ENCODE measurements around the gene SGPP1. TPM values are rescaled to one million over a fixed set of nuclear protein-coding genes. Genes with fewer than 3 reads are reported as not detected.

Gene SGPP1
- total and polyA plus RNA-seq, 2 of the 4 experiments (the other 2 are of a cell fraction) = 8.6 to 11.1 TPM

DNA sequence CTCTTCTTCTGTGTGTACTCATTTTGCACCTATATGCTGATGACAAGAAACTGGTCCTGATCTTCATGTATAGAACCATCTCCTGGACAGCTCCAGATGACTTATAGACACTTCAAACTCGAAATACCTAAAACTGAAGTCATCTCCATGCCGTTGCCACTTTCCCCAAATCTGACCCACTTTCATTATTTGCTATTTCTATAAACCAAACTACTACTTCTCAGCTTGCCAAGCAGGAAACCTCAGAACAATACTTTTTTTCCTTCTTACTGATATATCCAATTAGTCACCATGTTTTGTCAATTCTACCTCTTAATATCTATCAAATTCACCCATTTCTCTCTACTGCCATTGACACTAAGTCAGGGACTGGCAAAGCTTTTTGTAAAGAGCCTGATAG lies 14.8 kb downstream of the SGPP1 start:
- no peaks in the 10 kb centered on the region for H3K9me1 ChIP-seq (ENCODE audit: insufficient read depth, low read length)
- ATAC-seq (ENCODE audit: low read depth) = no peak
- 0 out of 2 replicates have a peak, but pooled peaks cover 2% of the 10 kb centered on the region for H3K36me3 ChIP-seq (ENCODE audit: control insufficient read depth, insufficient read depth, low read length)

More for the DNA sequence above, 14.8 kb downstream of the SGPP1 start:
- intact Hi-C loops (cut with micrococcal nuclease) = no loop called here
- DNase-seq = no peak
- Histone ChIP-seq H3K27me3 (ENCODE audit: control insufficient read depth, insufficient read depth, low read length) (no peaks in the 10 kb centered on the region), H2BK20ac (ENCODE audit: low read depth, low read length) (no peak overlapping the region), H2BK120ac (ENCODE audit: low read depth, low read length) (no peak overlapping the region), H2AFZ (replicated peaks; ENCODE audit: low read length, poor library complexity) (no peak overlapping the region), H3K4ac (ENCODE audit: low read depth, low read length) (no peak overlapping the region), H3K56ac (ENCODE audit: extremely low read depth, insufficient read depth, low read length) (no peak overlapping the region), H4K20me1 (ENCODE audit: insufficient read depth, low read length) (no peaks in the 10 kb centered on the region; the same call in 1 of the 2 replicates), H3K4me2 (ENCODE audit: low read depth, low read length) (no peak overlapping the region), H4K5ac (ENCODE audit: low read depth, low read length) (no peak overlapping the region), H2BK15ac (ENCODE audit: low read depth, low read length) (no peak overlapping the region), H3K4me1 (ENCODE audit: control insufficient read depth, insufficient read depth, low read length) (no peaks in the 10 kb centered on the region), H3K23ac (ENCODE audit: low read depth, low read length) (no peak overlapping the region), H3K9me3 (ENCODE audit: control insufficient read depth, insufficient read depth, low read length) (peaks cover 11% of the 10 kb centered on the region), H3K14ac (replicated peaks; ENCODE audit: low read depth, low read length) (no peak overlapping the region), H4K91ac (ENCODE audit: insufficient read depth, low read depth, low read length) (no peak overlapping the region), H3K27ac (ENCODE audit: insufficient read depth, low read length) (no peak overlapping the region), H2BK5ac (ENCODE audit: low read depth, low read length, poor library complexity, severe bottlenecking) (no peak overlapping the region), H2AK9ac (replicated peaks; ENCODE audit: low read depth, low read length, poor library complexity) (no peak overlapping the region), H3K9ac (ENCODE audit: low read depth, low read length) (no peak overlapping the region), H3K18ac (ENCODE audit: low read depth, low read length) (no peak overlapping the region), H2AK5ac (ENCODE audit: low read depth, low read length) (no peak overlapping the region), H4K8ac (ENCODE audit: low read depth in 2 of 2, low read length in 2 of 2) (no peak overlapping the region), H3K79me1 (ENCODE audit: low read depth in 1 of 2, low read length in 2 of 2) (peaks cover 15 to 42% of the 10 kb centered on the region in 2 experiments), H3K4me3 (ENCODE audit: insufficient read depth, low read depth, low read length) (no peak overlapping the region)
- CTCF ChIA-PET = interaction anchor here (0.6 kb wide), 1 partner anchor 132 kb away, joined by 3 read pairs; no protein-coding TSS in a partner anchor
- dilution Hi-C loops (cut with HindIII; ENCODE audit: low sequenced_read_pairs, unreplicated experiment) = no loop called here
- POLR2A ChIA-PET (ENCODE audit: unreplicated experiment) = no interaction called here
- TF ChIP-seq SMC3 (IDR thresholded peaks at IDR 0.05; ENCODE audit: low read depth, low read length) (no peak), BHLHE40 (IDR thresholded peaks at IDR 0.05; ENCODE audit: low read depth, low read length) (no peak), NFE2L2 (IDR thresholded peaks at IDR 0.05; ENCODE audit: low read depth, low read length) (no peak), MAZ (IDR thresholded peaks at IDR 0.05; ENCODE audit: borderline replicate concordance, low read depth, low read length) (no peak), RCOR1 (IDR thresholded peaks at IDR 0.05; ENCODE audit: insufficient replicate concordance, low read length) (no peak), USF2 (IDR thresholded peaks at IDR 0.05; ENCODE audit: low read depth, low read length) (no peak), FOS (IDR thresholded peaks at IDR 0.05; ENCODE audit: low read depth, low read length) (no peak), MAFK (IDR thresholded peaks at IDR 0.05; ENCODE audit: low read depth, low read length) (no peak), RFX5 (IDR thresholded peaks at IDR 0.05; ENCODE audit: low read depth, low read length) (no peak)
- TF ChIP-seq, protein P1, sequence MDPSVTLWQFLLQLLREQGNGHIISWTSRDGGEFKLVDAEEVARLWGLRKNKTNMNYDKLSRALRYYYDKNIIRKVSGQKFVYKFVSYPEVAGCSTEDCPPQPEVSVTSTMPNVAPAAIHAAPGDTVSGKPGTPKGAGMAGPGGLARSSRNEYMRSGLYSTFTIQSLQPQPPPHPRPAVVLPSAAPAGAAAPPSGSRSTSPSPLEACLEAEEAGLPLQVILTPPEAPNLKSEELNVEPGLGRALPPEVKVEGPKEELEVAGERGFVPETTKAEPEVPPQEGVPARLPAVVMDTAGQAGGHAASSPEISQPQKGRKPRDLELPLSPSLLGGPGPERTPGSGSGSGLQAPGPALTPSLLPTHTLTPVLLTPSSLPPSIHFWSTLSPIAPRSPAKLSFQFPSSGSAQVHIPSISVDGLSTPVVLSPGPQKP (IDR thresholded peaks at IDR 0.05; ENCODE audit: borderline replicate concordance, low read depth, low read length) = no peak
- TF ChIP-seq, protein P2, sequence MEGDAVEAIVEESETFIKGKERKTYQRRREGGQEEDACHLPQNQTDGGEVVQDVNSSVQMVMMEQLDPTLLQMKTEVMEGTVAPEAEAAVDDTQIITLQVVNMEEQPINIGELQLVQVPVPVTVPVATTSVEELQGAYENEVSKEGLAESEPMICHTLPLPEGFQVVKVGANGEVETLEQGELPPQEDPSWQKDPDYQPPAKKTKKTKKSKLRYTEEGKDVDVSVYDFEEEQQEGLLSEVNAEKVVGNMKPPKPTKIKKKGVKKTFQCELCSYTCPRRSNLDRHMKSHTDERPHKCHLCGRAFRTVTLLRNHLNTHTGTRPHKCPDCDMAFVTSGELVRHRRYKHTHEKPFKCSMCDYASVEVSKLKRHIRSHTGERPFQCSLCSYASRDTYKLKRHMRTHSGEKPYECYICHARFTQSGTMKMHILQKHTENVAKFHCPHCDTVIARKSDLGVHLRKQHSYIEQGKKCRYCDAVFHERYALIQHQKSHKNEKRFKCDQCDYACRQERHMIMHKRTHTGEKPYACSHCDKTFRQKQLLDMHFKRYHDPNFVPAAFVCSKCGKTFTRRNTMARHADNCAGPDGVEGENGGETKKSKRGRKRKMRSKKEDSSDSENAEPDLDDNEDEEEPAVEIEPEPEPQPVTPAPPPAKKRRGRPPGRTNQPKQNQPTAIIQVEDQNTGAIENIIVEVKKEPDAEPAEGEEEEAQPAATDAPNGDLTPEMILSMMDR (conservative IDR thresholded peaks at IDR 0.05; ENCODE audit: low read depth, low read length) = no peak
- BruUV-seq (replicated peaks) = no TSS peak
- WGBS, 2 experiments (ENCODE audit: extremely low coverage in 2 of 2, insufficient read length in 1 of 2) = 100% methylated on average over 2 of the region's 2 CpGs; no CpG with 5 or more reads in 1 of the 2 experiments
- in situ Hi-C loops (cut with MboI; ENCODE audit: low sequenced_read_pairs) = no loop called here
